HG03025 (cell line): ENCODE results near the gene CROCC.
A peak's percentile ranks its signal among the peaks of the same experiment; 100 is the strongest.

Experiments used
- ATAC-seq: cut with Tn5 transposase; IDR thresholded peaks from one replicate; pipeline ENCODE4 v1.9.1; 2021; ENCODE audit warnings: mild to moderate bottlenecking, moderate library complexity; ENCODE audit not compliant: unreplicated experiment, low FRiP score

The CROCC gene

DNA sequence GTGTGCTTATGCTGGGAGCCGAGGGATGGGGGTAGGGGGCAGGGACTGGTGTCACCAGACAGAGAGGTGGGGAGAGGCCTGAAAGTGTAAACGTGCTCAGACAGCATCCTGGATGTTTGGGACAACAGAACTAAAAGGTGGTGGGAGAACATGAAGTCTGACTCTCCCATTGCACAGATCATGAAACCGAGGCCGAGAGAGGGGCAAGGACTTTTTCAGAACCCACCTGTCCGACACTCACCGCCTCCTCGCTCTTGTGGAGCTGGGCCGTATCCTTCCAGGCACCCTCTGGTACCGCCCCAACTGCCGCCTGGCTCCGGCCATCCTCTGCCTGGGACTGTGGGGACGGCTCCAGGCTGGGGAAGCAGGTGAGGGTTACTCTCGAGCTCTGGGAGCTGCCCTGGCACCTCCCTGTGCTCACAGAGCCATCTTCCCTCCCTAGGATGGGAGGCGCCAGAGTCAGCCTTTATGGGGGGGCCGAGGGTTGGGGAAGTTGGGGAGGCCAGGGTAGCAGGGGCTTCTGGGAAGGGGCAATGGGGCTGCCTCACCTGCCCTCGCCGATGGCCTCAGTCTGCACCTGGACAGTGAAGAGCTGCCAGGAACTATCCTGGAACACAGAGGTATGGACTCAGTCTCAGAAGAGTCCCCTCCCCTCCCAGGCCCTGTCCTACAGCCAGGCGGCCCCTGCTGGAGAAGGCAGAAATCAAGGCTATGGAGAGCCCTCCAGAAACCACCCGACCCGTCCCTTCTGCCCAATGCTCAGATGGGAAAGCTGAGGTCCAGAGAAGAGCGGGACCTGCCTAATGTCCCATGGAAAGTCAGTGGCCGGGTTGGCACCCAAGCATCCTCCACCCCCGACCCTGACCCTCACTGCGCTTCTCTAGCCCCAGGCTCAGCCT, 83.0 kb downstream of the CROCC start:
- no peak for ATAC-seq

DNA sequence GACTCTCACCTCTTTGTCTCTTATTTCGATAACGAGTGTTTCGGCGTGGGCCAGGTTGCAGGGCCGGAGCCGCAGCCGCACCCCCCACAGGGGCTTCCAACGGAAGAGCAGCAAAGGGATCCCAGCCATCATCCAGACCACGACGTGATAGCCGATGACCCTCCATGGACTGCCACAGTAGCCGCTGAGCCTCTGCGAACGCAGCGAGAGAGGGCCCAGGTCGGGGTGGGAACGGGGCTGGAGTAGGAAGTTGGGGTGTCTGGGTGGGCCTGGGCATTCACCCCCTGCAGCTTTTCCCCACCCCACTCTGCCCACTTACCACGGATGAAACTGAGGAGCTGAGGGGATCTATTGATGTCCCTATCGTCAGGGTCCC, 83.6 kb downstream of the CROCC start:
- no peak for ATAC-seq

DNA sequence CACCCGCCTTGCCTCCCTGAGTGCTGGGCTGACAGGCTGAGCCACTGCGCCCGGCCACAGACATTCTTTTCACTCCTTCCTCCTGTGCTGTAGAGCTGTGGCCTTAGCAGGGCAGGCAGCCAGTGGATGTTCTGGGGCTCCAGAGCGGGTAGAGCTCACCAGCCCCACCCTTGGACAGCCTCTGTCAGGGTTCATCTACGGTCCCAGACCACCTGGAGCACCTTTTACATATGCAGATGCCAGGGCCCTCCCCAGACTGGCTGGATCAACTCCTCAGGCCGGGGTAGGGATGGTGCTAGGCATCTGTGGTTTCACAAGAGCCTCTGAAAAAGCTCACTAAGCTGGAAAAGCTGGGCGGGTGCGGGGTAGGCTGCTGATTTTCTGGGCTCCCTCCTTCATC, 85.4 kb downstream of the CROCC start:
- no peak for ATAC-seq

DNA sequence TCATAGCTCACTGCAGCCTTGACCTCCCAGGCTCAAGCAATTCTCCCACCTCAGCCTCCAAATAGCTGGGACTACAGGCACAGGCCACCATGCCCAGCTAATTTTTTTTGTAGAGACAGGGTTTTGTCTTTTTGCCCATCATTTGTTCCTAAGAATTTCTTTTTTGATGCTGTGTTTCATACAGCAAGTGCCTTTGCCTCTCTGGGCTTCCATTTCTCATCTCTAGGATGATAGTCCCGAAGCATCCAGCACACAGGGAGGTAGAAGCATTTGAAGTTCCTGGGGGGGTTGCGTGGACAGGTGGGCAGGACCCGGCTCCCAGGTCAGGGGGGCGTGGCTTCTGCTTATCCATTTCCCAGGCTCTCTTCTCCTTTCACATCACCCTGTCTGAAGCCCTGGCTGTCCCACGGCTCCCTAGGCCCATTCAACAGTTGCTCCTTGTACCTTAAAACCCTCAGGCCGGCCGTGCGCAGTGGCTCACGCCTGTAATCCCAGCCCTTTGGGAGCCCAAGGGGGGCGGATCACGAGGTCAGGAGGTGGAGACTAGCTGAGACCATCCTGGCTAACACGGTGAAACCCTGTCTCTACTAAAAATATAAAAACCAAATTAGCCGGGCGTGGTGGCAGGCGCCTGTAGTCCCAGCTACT, 86.6 kb downstream of the CROCC start:
- ATAC-seq = no peak

DNA sequence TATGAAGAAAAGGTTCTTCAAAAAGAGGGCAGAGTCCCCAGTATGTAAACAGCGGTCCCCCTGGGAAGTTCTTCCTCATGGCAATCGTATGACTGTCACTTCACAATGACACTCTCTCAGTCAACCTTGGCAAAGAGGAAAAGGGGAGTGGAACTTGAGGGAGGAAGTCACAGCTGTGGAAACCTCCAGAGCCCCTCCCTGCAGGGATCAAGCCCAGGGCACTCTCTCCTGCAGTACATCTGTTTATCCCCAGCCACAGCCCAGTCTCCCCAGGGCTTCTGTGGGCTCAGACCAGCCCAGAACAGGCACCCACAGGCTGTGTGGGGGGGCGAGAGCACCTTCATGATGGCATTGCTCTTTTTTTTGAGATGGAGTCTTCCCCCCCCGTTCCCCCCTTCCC, 88.0 kb downstream of the CROCC start:
- ATAC-seq = no peak

DNA sequence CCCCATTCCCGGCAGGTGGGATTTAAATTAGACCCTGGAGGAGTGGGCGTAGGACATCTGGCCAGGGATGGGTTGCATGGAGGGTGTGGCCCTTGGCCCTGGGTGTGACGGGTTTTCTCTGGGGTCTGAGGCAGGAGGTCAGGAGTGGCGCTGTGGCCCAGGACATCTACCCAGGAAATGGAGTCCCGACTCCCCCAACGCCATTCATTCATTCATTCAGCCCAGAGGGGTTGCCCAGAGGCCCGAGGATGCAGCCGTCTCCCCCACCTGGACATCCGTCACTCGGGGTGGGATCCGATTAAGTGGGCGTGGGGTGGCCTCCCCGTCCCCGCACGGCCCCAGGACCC, 89.3 kb downstream of the CROCC start:
- peak; percentile 10 for ATAC-seq

DNA sequence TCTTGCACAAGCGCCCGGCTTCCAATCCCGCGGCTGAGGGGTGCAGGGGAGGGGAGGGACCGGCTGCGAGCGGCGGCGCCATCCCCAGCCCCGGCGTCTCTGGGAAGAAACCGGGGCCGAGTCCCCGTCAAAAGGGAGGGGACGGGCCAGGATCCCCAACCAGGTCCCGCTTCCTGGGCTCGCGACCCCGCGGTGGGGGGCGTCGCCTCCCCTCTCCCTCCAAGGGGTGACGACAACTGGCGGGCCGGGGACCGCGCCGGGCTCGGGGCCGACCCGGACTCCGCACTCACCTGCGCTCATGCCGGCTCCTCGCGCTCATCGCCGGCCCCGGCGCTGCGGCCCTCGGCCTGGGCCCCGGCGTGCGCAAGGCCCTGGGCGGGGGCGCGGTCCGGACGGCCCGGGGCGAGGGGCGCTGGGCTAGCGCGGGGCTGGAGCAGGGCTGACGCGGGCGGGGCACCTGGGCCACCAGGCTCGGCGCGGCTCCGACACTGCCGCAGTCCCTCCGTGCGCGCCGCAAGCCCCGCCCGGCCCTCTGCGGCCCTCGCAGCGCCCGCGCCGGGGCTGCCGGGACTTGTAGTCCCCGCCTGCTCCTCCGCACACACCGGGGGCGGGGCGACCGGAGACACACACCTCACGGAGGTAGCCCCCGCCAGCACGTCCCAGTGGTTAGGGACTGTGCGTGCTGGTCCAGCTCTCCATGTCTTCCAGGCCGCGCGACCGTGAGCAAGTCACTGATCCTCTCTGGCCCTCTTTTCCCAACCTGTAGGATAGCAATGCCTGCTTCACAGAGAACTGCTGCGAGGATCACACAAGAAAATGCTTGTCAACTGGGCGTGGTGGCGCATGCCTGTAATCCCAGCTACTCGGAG, 89.9 kb downstream of the CROCC start, which contains the start of gene ATP13A2:
Gene ATP13A2, minus strand, starts transcription at position 490 of the 869 bp plus-strand sequence. Its CDS starts 190 bp downstream, at position 300.
- peak; percentile 63 for ATAC-seq

DNA sequence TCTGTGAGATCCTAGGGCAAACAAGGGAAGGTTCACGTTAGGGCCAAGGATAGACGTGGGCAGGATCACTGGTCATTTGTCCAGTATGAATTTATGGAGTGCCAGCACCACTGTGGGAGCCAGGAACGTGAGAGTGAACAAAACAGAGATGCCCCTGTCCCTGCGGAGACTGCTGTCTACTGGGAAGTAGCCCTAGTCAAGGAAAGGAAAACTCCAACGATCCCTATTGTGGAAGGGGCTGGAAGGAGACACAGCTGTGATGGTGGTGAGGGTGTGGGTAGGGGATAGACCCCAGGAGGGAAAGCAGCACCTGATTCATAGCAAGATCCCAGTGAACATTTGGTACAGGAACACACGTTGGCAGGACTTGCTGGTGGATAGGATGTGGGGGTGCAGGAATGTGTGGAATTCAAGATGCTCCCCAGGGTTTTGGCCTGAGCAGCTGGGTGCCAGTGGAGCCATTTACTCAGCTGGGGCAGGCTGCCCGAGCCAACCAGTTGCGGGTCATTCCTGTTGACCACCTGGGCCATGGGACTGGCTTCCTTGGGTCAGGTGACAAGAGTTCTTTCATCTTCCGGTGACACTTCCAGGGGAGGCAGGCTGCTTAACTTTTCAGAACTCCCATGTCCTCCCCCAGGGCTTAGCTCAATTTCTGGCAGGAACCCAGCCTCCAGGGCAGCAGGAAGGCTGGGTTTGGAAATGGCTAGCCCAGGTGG, 91.2 kb downstream of the CROCC start:
- ATAC-seq = no peak

DNA sequence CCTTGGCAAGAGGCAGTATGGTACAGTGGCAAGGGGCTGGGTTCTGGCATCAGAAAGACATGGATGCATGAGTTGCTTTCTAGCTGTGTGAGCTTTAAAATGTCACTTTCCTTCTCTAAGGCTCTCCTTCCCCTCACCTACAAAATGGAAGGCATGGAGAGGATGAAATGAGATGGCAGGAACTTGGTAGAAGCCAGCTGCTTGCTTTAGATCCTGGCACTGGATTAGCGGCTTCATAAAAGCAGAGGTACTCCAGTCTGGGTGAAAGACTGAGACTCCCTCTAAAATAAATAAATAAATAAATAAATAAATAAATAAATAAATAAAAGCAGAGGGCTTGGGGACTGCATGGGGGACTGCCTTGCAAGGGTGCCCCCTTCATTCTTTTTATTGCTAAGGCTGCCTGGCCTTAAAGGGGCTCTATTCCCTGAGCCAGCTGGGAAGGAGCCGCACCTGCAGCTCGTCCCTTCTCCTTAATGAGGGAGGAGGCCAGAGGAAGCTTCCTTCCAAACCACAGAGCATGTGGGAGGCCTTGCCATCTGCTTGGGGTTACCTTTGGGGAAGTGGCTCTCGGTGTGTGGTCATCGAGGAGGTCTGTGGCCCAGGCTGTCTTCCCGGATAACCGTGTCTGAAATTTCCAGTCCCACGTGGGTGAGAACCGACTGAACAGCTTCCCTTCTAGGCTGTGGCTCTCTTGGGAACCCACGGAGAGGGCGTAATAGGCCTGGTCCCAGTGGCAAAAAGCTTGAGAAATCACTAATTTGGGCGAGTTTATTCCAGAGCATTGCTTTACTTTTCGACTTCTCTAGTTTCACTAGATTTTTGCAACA, 92.0 kb downstream of the CROCC start:
- no peak for ATAC-seq

DNA sequence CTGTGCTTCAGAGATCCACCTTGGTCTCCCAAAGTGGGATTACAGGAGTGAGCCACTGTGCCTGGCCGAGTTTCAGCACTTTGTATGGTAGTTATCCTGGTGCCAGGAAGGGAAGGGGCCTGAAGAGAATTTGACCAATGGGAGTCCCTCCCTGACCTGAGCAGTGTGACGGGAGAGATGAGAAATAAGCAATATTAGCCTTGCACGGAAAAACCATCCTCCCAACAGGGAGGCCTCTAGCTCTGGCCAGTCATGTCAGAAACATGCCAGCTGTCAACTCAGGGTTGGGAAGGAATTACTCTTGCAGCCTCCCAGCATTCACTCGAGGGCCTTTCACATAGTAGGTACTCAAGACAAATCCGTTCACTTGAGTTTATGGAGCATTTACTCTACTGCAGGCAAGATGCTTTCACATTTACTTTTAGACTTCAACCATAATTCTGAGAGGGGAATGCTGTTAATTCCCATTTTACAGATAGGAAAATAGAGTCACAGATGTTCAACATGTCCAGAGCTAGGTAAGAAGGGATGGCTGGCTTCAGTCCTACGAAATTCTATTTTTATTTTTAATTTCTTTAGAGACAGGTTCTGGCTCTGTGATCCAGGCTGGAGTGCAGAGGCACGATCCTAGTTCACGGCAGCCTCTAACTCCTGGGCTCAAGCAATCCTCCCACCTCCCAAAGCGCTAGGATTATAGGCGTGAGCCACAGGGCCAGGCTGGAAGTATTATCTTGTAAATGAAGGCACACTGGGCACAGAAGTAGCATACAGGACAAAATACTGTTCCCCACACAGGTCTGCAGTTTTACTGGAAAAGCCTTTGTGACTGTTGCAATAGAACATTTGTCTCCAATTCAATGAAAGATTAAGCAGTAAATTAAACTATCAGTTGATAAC, 93.2 kb downstream of the CROCC start:
- ATAC-seq = no peak

DNA sequence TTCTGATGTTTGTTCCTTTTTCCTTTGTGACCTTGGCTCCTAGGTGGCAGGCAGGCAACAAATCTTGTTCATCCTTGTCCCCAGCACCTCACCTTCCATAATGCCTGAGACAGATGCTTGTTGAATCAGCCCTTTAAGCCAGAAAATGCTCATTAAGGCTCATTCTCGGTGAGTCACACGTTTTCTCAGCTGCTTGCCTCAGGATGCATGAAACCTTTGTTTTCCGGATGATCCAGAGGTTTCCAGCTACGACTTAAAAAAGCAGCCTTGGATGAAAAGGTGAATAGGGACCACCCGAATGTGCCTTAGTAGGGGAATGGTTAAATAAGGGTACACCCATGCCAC, 94.6 kb downstream of the CROCC start:
- ATAC-seq = no peak

DNA sequence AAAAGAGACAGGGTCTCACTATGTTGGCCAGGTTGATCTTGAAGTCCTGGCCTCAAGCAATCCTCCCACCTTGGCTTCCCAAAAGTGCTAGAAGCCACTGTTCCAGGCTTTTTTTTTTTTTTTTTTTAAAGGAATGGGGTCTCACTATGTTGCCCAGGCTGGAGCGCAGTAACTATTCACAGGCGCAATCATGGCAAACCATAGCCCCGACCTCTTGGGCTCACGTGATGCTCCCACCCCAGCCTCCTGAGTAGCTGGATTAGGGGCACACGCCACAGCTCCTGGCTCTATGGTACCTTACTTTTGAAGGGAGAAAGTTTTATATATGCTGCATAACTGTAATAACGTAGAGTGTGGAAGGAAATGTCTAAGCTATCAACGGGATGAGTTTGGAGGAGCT, 95.7 kb downstream of the CROCC start:
- ATAC-seq = no peak

DNA sequence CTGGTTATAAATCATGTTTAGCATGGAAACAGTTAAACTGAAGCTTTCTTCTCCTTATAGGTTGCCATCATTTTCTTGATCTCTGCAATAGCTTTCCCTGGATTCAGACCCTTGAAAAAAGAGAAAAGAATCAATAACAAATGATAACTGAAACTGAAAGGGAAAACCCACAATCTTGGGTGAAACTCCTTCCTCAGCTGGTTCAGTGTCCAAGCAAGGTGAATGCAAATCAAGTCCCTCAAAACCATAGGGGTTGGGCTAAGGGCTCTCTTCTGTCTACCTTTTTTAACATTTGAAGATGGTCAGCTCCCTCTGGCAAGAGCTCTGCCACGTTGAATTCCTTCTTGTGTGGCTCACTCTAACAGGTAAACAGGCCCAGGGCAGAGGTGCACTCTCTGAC, 97.1 kb downstream of the CROCC start:
- no peak for ATAC-seq

DNA sequence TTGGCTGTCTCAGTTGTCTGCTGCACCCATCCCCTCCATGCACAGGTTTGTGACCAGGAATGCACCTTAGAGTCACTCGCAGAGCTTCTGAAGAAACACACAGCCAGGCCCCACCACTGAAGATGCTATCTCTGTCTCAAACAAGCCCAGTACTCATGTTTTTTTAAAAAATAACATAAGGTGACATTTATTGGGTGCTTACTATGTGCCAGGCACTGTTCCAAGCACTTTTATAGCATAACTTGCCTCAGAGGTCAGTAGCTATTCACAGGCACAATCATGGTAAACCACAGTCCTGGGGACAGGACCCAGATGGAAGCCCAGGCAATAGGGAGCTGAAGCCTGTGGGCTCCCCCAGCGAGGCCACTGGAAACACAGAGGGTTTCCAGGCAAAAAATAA, 98.8 kb downstream of the CROCC start:
- no peak for ATAC-seq

DNA sequence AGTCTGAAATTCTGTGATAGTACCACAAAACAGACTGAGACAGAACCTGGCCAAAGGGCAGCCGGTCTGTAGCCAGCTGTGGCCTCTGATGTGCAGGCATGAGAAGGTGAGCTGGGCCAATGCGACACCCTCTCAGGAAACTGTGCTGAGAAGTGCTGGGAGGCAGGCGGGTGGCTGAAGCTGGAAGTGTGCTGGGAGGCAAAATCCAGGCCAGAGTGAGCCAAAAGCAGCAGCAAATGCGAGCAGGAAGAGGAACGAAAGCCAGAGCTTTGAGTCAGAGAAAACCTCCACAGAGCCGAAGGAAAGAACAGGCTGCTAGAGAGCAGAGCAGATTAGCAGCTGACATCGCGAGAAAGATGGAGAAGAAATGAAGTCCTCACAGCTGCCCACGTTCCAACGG, 100.2 kb downstream of the CROCC start:
- ATAC-seq = no peak
